Measurements from ENCODE around the gene PRDM10.
A peak's percentile ranks its signal among the peaks of the same experiment; 100 is the strongest.
"Not testable (repeated sequence)": the region's sequence is repeated elsewhere in the genome, so short reads cannot be mapped to it uniquely, and the experiment has no call there.

Gene PRDM10

GRCh38 chr11:129884581-129884980, 118.1 kb downstream of the PRDM10 start:
- DNase-seq: no peak

DNA sequence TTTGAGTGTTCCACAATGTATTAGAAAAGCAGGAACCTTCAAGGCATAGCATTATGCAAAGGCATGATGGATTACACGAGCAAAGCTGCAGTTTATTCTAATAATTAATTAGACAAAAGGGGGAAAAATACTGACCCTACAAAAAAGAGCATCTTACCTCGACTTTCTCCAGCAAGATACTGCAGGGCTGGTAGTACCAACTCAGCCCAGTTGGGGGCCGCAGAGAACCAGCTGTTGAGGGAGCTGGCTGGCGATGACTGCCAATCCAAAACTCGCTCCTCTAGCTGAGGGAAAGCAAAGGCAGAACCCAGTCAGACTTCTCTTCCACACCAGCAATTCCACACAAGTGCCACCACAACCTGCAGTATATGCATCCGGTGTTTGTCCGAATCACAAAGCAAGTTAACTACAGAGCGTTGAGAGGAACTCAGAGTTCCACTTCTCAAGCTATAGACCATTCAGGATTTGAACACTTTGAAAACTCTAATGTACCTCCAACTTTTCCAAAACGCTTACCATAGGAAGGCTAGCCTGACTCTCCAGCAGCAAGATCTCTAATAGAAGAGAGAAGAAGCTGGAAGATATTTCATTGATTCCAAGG, 121.0 kb downstream of the PRDM10 start:
- peak; percentile 37 for DNase-seq

- DNase-seq: no peak
These were observed 122.3 kb downstream of the PRDM10 start for GRCh38 chr11:129880311-129880710.

DNA sequence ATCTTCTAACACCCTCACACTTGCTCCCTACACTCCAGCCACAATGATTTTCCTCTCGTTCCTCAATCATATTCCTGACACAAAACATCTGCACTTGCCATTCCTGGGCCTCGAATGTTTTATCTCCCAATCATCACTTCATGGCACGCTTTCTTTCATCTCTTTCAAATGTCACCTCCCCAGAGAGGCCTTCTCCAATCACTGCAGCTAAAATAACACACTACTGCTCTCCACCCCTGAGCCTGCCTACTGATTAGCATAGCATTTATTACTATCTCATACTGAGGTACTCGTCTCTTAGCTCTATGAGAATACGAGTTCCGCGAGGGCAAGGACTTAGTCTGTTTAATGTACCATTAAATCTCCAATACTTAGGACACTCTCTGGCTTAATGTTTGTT, 130.7 kb downstream of the PRDM10 start:
- no peak for DNase-seq

DNA sequence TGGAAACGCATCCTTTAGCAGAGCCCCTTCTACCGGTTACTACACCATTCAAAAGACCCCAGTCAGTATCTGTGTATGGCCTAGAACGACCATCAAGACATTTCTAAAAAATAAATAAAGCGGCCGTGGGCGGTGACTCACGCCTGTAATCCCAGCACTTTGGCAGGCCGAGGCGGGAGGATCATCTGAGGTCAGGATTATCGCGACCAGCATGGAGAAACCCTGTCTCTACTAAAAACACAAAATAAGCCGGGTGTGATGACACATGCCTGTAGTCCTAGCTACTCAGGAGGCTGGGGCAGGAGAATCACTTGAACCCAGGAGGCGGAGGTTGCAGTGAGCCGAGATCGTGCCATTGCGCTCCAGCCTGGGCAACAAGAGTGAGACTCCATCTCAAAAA, 134.0 kb downstream of the PRDM10 start:
- not testable (repeated sequence) for DNase-seq

GRCh38 chr11:129866311-129866710, 136.3 kb downstream of the PRDM10 start:
- DNase-seq: no peak

- no peak for DNase-seq
These were observed 136.9 kb downstream of the PRDM10 start for GRCh38 chr11:129865701-129866100.

DNA sequence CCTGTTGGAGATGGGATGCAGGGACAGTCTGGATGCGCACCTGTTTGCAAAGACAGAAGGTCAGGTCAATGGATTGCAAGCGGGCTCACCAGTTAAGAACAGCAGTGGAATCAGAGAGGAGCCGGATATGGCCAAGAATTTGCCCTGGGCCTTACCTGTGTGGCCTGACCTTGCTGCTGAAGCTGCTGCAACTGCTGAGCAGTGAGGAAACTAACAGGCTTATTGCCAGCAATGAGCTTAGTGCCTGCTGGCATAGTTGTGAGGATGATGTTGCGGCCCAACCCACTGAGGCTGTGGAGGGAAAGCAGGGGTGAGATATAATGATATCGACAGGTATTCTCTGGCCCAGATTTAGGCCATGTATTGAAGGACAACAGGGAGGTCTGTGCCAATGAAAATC, 137.8 kb downstream of the PRDM10 start:
- DNase-seq: no peak

- DNase-seq: no peak
These were observed 140.7 kb downstream of the PRDM10 start for GRCh38 chr11:129861702-129862522.

GRCh38 chr11:129856036-129856435, 146.6 kb downstream of the PRDM10 start:
- DNase-seq: no peak

DNA sequence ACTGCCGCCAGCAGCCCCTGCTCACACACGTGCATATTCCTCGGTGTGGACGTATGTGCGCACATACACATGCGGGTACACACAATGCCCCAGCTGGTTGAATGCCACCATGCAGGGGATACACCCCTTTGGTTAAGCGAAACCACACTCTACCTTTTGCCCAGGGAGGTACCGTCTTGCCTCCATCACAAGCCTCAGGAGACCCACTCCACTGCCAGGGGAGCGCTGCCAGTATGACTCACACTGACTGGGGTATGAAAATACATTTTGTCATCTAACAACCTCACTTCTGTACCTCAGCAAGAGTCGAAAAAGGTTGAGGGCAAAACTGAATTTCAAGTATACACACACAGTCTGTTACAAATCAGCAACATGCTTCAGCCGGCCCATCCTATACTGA, 147.5 kb downstream of the PRDM10 start:
- no peak for DNase-seq

DNA sequence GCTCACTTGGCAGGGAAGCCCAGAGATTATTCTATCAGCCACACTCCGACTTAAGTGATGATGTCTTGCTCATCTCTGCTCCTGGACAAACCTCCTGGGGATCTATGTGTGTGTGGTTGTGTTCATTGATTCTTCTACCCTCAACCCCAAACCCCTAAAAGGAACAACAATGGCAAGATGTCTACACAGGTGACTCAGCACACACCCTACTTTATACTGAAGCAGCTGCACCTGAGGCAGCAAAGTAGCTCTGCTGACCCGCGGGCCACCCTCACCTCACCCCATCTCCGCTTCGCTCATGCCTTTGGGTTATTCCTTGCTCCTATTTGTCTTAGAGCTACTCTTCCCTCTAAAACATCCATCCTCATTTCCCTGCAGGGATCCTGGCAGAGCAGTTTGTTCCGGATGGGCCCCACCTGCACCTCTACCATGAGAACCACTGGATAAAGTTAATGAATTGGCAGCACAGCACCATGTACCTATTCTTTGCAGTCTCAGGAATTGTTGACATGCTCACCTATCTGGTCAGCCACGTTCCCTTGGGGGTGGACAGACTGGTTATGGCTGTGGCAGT, 148.3 kb downstream of the PRDM10 start:
- no peak for DNase-seq

DNA sequence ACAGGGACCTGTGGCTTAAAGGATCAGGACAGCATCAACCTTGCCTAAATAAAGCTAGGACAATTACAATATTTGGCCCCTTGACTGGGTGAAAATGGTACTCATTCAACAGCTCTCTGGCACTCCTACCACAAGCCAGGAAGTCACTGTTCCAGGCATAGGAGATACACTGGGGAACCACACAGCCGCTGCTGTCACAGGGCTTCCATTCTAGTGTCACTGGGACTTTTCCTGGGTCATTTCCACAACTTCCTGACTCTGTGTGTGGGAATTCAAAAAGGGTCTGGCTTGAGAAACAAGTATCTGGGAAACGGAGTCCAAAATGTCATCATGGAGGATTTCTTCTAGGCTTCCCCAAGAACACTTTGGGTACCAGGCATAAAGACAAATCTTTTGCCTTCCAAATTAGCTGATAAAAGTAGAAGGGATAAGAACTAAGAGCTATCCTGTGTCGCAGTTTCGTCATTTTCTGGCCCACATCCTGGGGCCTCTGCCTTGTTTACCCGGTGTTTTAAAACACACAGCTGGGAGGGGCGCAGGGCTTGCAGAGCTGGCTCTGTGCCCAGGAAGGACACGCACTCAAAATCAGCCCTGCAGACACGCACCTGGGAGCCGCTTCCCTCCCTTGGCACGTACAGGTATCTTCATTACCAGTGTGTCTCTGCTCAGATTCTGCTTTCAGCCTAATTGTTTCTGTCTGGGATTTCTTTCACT, 149.0 kb downstream of the PRDM10 start:
- no peak for DNase-seq

DNA sequence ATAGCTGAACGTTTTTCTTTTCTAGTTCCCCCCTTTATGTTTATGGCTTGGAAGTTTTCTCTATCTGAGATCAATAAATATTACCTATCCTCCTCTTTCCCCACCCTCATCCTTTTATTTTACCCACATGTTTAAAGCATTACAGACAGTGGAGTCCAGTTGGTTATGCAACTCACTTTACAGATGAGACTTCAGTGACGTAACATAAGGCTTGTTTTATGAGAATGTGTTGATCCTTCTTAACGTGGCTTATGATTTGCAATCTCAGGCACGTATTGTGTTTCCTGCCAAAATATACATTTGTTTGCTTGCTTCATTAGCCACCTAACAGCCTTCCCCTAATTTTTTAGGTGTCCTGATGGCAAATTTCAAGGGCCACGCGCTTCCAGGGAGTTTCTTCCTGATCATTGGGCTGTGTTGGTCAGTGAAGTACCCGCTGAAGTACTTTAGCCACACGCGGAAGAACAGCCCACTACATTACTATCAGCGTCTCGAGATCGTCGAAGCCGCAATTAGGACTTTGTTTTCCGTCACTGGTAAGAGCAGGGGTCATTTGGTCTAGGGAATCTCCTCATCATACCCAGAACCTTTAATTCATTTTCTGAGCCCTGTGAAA, 150.4 kb downstream of the PRDM10 start:
- DNase-seq: no peak

Measured in hematopoietic multipotent progenitor cell treated with erythropoietin and hydrocortisone succinate and interleukin-3 and kit ligand, for 8 days (in vitro differentiated cells).